KBM-7 (cell line): Measurements from ENCODE around the gene DHDDS.
A peak's percentile ranks its signal among the peaks of the same experiment; 100 is the strongest.

Experiments used
- DNase-seq: peaks from one replicate; pipeline ENCODE4 v3.0.0-alpha.2; 2015
- in situ Hi-C: fragments of 300-500 bp; cut with MboI; formaldehyde crosslinking; loops from 2 replicates; pipeline ENCODE4 v1.14.3; 2020; ENCODE audit warnings: low sequenced_read_pairs, low pct_unique_long_range_greater_than_20kb, mixed read lengths

DHDDS gene

DNA sequence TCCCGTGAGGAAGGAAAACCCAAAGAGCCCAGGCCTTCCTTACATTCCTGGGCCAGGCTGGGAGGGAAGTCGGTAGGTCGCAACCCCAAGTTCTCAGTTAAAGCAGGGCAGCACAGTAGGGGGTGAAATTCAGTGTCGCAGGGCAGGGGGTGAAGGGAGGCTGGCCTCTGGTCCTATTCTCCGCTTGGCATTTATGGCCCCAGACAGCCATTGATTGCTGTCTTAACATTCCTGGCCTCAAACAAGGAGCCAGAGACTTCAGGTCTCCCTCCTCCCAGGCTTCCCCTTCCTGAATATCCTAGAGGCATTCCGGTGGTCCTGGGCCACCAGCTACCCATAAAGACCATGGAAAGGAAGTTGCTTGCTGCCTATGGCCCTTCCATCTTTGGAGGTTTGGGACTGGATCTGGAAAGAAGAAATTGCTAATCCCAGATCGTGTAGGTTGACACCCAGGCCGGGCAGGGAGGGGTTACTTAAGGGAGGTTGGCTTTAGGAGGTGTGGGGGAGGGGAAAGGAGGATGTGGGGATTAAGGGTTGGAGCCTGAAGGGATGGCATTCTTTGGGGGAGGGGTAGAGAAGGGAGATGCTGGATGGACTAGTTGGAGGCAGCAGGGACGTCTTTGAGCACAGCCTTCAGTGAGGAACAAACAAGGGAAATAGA lies 19.8 kb upstream of the DHDDS start:
- no peak for DNase-seq
- in situ Hi-C loops: no loop called here

DNA sequence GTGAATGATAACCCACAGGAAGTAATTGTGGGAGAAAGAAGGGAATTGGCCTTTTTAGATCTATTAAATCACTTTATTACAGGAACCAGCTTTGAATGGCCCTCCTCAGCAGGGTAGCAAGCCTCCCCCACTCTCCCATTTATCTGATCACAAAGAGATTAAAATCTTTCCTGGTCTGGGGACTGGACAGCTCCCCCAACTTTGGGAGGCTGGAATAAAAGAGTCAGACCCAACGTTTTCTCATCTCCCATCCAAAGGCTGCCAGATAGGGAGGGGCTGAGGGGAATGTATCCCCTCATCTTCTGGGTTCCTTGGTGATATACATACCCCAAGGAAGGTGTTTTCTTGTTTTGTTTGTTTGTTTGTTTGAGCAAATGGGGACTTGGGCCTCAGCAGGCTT lies 19.1 kb upstream of the DHDDS start:
- in situ Hi-C loops: no loop called here
- no peak for DNase-seq

DNA sequence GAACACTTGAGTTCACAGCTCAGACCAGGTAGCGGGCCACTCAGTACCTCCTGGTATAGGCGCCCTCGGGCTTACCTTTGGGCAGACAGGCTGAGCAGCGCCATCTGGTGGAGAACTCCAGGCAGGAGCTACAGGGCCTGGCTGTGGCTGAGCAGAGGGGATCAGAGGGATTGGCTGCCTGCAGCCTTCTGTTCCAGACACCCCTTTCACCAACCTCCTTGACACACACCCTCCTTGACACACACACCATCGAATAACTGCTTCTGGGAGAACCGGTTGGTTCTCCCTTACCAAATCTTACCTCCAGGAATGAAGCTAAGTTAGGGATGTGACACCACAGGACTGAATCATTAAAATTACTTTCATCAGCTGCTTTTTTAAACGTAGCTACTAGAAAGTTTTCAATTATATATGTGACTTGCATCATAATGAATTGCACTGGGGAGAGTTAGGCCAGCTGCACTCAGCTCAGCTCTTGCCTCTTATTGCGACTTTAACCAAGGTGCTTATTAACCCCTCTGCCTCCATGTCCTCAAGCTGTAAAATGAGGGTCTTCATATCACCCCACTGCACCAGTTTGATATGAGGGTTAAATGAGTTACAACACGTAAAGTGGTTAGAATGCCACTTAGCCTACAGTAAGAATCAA lies 14.9 kb upstream of the DHDDS start:
- DNase-seq: peak; percentile 73
- in situ Hi-C loops: no loop called here

DNA sequence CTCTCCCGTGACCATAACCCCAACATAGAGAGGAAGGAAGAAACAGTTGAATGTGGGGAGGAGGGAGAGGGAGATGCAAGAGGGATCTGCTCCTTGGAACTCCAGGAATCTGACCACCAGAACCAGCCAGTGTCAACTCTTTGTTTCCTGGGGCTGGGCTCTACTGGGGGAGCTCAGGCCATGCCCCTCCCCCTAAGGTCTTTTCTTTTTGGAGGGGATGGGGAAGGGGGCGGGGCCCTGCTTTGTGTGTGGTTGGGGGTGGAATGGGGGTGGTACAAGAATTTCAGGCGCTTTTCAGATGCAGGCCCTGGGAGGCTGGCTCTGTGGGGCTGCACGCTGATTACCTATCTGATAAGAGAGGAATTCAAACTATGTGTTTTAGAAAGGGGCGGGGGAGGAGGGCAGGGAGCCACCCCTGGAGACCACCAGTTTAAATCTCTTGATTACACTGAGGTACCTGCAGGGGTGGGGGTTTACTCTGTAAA lies 13.2 kb upstream of the DHDDS start:
- in situ Hi-C loops: no loop called here
- DNase-seq: no peak

DNA sequence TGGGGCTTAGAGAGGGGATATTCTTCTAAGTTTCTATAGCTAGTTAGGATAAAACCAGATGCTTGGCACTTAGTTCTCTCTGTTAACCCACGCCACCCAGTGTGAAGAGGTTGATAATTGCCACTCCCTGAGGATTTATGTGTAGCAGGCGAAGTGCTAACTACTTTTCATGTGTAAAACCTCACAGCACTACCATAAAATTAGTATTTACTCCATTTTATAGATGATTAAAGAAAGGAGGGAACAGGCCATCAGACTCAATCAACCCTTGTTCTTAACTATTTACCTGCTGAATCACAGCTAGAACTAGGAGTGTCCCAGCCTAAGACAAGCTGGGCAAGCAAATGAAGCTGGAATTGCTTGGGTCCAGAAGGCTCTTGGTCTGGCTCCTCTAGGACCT lies 12.6 kb upstream of the DHDDS start:
- no peak for DNase-seq

DNA sequence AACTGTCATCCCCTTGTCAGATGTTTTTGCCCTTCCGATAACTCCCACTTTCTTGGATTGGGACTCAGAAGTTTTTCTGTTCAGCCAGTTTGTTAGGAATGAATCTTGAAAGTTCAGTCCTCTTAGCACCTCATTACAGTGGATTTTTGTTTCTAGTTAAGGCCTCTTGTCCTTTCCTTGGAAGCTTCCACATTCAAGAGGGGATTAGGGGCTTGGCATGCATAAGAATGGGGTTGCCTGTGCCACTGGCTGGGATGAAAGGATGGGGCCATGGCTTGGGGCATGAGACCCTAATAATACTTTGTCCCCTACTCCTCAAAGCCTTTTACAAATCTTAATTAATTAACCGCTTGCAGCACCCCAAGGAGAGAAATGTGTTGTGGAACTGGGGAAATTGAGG lies 2.4 kb upstream of the DHDDS start:
- DNase-seq: no peak
- in situ Hi-C loops: no loop called here

More for the DNA sequence above, 12.6 kb upstream of the DHDDS start:
- in situ Hi-C loops: no loop called here

DNA sequence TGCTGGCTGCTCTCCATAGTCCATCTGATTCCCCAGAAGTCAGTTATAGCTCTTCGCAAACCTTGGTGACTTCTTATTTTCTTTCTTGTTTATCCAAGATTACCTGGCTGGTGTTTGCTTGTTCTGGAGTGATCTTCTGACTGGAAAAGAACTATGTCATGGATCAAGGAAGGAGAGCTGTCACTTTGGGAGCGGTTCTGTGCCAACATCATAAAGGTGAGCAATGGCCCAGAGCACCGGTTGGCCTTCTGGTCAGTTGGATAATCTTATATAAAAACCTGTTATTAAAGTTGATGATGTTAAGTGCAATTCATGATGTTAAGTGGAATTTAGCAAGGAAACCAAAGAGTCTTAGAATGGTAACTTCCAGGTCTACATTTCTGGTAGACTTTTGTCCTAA lies 672 bp downstream of the DHDDS start:
- DNase-seq: no peak
- in situ Hi-C loops: no loop called here

DNA sequence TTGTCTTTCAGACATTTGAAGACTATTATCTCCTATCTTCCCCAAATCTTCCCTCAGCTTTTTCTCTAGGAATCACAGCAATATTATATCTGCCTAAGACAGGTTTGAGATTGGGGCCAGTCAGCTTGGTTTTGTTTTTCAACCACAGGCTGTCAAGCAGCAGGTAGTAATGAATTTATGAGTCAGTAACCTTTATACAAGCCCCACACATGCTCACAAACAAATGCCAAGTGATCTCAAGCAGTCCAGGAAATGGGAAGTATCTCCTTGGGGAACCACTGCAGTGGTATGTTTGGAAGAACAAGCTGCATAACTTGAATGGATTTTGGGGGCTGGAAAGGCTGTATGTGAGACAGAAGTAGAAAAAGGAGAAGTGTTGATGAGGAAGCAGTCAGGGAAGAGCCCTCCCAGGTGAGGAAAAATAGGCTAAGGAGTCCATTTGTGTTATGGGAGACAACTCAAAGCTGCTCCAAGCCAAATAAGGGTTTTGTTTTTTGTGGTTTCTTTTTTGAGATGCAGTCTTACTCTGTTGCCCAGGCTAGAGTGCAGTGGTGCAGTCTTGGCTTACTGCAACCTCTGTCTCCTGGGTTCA lies 2.1 kb downstream of the DHDDS start:
- in situ Hi-C loops: no loop called here
- peak; percentile 27 for DNase-seq

DNA sequence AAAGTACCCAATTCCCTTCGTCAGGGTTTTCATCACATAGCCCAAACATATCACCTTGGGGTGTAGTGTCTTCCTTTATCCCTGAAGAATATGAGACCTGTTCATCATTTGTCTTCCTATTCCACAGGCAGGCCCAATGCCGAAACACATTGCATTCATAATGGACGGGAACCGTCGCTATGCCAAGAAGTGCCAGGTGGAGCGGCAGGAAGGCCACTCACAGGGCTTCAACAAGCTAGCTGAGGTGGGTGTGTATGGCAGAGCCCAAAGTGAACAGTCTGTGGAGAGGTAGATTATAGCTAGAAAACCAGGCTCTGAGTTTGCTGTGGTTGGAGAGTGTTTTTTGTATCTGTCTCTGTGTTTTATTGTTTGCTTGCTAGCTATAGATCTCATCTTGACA lies 5.9 kb downstream of the DHDDS start:
- DNase-seq: no peak
- in situ Hi-C loops: no loop called here

DNA sequence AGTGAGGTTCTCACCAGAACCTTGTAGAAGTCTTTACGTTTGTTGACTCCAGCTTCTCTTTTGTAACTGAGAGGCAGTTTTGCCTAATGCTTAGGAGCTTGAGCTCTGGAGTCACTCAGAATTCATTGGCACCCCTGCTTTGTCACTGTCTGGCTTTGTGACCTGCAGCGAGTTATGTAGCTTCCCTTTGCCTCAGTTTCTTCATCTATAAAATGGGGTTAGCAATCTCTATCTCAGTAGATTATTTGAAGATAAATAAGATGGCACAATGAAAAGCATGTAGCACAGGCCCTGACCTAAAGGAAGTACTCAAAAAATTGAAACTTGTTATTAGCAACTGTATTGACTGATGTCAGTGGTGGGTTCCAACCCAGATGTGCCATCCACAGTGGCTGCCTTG lies 8.1 kb downstream of the DHDDS start:
- in situ Hi-C loops: no loop called here
- no peak for DNase-seq

DNA sequence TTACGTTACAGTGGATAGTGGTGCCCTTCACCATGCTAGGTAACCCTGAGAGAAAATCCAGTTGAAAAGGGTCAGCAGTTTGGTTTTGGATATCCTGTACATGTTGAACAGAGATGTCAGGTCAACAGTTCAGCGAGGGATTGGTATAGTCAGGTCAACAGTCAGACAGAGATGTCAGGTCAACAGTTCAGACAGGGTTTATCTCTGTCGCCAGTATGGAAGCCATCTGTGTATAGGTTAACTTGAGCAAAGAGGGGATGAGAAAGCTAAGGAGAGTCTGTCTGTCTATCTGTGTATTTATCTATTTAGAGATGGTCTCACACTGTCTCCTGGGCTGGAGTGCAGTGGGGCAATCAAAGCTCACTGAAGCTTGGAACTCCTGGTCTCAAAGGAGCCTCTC lies 17.7 kb downstream of the DHDDS start:
- DNase-seq: no peak
- in situ Hi-C loops: no loop called here

DNA sequence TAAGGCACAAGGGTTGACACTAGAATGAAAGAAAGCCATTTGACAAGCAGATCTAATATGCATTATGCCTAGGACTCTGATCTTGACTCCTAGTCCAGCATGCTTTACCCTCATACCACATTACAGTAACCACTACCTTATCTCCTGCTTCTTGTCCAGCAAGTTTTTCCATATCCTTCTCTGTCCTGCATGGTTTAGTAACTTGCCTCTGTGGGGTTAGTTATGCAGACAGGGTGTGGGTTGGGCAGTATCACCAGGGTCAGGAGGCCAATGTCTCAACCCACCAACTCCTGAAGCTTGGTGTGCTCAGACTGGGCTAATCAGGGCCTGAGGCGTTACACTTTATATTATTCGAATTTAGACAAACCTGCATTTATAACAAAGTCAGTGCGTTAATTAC lies 18.8 kb downstream of the DHDDS start:
- in situ Hi-C loops: no loop called here
- DNase-seq: no peak

DNA sequence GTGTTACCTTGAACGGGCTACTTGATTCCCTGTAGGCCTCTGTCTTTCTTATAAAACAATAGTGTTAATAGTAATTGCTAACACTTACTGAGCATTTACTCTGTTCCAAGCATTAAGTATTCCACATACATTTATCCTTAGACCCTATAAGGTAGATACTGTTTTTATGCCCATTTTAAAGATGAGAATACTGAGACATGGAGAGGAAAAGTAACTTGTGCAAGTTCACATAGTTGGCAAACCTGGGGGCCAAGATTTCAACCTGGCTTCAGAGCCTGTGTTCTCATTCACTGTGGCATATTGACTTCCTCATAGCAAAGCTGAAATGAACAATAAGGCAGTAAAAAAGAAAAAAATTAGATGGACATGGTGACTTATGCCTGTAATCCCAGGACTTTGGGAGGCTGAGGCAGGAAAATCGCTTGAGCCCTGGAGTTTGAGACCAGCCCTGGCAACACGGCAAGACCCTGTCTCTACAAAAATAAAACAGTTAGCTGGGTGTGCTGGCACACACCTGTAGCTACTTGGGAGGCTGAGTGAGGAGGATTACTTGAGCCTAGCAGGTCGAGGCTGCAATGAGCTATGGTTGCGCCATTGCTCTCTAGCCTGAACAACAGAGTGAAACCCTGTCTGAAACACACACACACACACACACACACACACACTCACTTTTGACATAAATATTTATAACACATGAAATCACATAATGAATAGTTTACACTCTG lies 20.5 kb downstream of the DHDDS start:
- in situ Hi-C loops: no loop called here
- no peak for DNase-seq

DNA sequence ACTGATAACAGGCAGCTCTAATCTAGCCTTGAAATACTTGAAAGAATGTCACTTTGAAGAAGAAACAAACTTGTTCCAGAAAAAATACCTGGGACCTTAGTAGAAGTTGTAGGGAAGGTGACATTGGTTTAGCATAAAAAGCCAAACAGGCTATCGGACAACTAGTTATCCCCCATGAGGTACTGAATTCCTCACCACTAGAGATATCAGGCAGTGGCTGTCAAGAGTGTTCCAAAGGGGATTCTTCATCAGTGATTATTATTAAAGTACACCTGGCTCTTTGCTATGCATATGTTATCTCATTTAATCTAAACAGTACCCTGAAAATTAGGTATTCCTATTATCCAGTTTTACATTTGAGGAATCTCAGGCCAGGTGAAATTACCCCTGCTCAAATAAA lies 27.0 kb downstream of the DHDDS start:
- no peak for DNase-seq
- in situ Hi-C loops: no loop called here

DNA sequence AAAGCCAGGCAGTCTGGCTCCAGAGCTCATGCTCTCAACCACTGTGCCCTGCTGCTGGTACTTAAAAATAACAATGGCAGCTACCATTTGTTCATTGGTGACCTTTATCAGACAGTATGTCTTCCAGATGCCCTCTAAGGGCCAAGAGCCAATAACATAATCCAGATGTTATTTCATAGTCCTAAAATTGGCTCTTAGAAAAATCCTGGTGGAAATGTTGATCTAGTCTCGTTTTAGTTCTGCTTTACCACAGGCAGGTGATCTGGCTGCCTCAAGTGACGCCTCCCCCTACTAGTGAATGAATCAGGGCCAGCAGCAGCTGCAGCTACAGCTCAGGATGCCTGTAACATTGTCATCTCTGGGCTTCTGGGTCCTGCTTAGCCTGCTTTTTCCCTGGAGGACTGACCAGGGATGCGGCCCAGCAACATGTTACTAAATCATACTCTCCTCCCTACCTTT lies 27.5 kb downstream of the DHDDS start:
- no peak for DNase-seq
- in situ Hi-C loops: no loop called here

DNA sequence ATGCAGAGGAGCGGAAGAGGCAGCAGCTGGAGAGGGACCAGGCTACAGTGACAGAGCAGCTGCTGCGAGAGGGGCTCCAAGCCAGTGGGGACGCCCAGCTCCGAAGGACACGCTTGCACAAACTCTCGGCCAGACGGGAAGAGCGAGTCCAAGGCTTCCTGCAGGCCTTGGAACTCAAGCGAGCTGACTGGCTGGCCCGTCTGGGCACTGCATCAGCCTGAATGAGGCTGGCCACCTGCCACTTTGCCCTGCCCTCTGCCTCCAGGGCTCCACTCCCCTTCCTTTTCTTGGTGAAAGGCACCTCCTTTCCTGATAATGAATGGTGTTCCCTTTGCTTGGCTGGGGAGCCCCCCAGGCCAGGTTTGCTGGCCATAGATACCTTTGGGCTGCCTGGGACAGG lies 36.8 kb downstream of the DHDDS start:
- in situ Hi-C loops: no loop called here
- no peak for DNase-seq

DNA sequence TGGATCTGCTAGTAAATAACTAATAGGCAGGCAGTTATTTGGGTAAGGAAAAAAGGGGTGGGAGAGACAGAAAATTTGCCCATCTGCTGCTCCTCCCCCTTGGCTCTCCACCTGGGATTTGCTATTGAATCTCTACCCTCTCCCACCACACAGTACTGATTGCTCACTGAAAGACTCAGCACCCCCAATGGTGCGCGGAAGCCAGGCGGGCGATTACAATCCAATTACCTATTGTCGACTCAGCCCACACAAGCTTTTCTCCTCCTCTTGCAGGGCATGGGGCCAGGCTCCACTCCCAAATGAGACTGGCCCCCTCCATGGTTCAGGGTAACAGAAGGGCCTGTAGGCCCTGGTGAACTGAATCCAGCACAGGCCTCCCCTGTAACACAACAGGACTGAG lies 37.4 kb downstream of the DHDDS start:
- in situ Hi-C loops: no loop called here
- DNase-seq: no peak

DNA sequence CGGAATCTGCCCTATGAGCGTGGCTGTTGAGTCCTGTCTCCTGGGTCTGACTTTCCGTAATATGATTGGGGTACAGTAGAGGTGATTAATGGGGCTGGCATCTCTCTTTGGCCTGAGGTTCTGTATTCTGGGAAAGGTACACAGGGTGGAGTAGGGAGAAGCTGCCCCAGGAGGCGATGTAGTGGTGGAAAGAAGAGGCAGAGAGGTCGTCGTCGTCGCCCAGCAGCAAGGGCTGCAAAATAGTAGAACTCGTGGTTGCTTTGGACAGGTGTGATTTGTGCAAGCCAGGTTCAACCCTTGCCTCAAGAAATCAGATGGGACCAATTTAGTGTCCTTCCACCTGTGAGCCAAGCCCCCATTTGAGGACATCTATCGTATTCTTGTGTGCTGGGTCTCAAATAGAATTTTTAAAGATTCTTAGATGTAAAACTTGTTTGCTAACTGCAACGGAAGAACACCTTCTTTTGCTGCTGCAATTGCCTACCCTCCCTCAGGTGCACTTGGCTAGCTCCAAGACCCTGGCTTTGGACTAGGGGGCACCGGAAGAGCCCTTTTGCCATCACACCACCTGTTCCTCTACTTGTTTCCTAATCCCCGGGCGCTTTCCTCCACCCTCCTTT lies 38.9 kb downstream of the DHDDS start:
- DNase-seq: no peak
- in situ Hi-C loops: no loop called here

DNA sequence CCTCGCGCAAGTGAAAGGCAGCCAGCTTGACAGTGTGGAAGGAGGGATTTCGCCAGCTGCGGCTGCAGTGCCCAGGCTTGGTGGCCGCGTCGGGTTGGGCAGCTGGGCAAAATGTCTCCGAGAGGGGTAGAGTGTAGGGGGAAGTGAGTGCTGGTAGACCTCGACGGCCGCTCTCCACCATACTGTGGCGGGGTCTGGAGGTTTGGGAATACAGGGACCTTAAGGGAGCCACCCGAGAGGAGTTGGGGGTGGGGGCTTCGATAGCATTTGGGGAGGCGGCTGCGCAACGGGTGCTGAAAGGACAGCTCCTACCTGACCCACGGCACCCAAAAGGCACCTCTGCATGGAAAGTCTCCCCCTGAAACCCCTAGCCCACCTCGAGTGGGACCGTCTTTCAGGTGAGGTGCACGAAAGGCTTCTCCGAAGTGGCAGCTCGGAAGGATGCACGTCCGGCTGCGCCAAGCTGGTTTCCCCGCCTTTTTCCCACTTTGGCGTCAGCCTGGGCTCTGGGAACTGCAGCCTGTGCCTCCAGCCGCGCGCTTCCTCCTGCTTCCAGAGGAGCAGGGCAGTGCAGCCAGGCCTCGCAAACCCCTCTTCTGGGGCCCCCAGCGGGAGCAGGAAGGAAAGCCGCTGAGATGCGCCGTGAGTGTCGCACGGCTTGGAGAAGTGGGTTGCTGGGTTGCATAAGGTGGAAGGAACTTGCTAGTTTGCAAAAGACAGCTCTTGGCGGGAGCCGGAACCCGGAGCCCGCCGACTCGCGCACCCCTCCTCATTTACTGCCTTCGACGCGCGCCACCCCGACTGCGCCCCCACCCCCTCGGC lies 39.6 kb downstream of the DHDDS start:
- DNase-seq: peak; percentile 85
- in situ Hi-C loops: no loop called here
